Measurements from ENCODE around the gene TNFSF11.

TNFSF11 gene

DNA sequence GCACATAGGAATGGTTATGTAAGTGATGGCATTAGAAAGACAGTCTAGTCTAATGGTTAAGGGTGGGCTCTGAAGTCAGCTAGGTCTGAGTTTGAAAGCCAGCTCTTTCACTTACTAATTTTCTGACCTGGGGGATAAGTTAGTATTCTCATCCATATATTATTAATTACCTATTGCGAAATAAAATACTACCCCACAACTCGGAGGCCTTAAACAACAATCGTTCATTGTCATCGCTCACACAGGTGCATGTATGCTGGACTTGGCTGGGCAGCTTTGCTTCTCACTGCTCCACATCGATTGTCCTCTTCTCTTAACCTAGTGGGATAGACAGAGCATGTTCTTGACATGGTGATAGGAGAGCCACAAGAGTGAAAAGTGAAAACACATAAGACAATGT, 54.7 kb downstream of the TNFSF11 start:
- Histone ChIP-seq H3K27ac (ENCODE audit: low read depth in 2 of 2, low read length in 2 of 2) (no peak overlapping the region), H3K9me3 (ENCODE audit: control insufficient read depth in 2 of 2, low read length in 2 of 2) (no peaks in the 10 kb centered on the region), H3K27me3 (ENCODE audit: control insufficient read depth in 2 of 2, insufficient read depth in 2 of 2, low read length in 2 of 2) (no peaks in the 10 kb centered on the region), H3K36me3 (ENCODE audit: control insufficient read depth in 2 of 2, insufficient read depth in 2 of 2, low read length in 2 of 2) (no peaks in the 10 kb centered on the region), H3K9ac (ENCODE audit: low read depth in 1 of 2, low read length in 2 of 2) (no peak overlapping the region), H3K4me1 (ENCODE audit: control insufficient read depth in 2 of 2, insufficient read depth in 2 of 2, low read length in 2 of 2) (no peaks in the 10 kb centered on the region), H3K4me3 (ENCODE audit: low read length in 2 of 2) (no peak overlapping the region)

DNA sequence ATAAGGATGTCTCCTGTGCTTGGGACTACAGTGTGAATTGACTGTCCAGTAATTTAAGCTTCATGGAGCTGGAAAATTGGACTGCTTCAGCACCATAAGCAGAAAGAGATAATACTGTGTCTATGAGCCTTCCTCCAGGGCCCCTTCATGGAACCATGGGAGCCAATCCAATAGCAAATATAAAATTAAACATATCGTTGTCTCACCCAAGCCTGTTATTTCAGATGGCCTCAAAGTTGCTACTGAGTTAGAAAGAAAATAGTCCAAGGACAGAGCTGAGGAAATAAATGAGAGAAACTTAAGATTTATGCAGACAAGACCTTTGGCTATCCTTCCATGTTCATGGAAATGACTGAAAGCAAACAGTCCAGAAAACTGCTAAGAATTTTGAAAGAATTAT, 57.2 kb downstream of the TNFSF11 start:
- no peak overlapping the region for H3K27ac ChIP-seq (ENCODE audit: low read depth in 2 of 2, low read length in 2 of 2)
- H3K27me3 ChIP-seq (ENCODE audit: control insufficient read depth in 2 of 2, insufficient read depth in 2 of 2, low read length in 2 of 2): no peaks in the 10 kb centered on the region
- no peaks in the 10 kb centered on the region for H3K36me3 ChIP-seq (ENCODE audit: control insufficient read depth in 2 of 2, insufficient read depth in 2 of 2, low read length in 2 of 2)
- no peaks in the 10 kb centered on the region for H3K9me3 ChIP-seq (ENCODE audit: control insufficient read depth in 2 of 2, low read length in 2 of 2)
- H3K9ac ChIP-seq (ENCODE audit: low read depth in 1 of 2, low read length in 2 of 2): no peak overlapping the region
- no peak overlapping the region for H3K4me3 ChIP-seq (ENCODE audit: low read length in 2 of 2)
- H3K4me1 ChIP-seq (ENCODE audit: control insufficient read depth in 2 of 2, insufficient read depth in 2 of 2, low read length in 2 of 2): no peaks in the 10 kb centered on the region

DNA sequence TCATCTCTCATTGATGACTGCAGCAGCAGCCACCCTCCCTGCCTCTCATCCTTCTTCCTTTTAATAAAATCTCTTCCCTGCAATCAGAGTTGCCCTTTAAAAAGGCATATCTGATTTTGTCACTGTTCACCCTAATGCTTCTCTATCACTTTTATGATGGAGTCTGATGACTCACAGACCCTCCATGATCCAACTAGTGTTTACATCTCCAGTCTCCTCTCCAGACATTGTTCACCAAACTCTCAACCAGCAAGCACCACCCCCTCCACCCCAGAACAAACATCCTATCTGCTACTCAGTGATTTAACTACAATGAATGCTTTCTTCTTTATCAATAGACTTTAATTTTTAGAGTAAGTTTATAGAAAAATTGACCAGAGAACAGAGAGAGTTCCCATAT, 59.5 kb downstream of the TNFSF11 start:
- H3K9ac ChIP-seq (ENCODE audit: low read depth in 1 of 2, low read length in 2 of 2): no peak overlapping the region
- H3K4me3 ChIP-seq (ENCODE audit: low read length in 2 of 2): no peak overlapping the region
- no peaks in the 10 kb centered on the region for H3K9me3 ChIP-seq (ENCODE audit: control insufficient read depth in 2 of 2, low read length in 2 of 2)
- no peak overlapping the region for H3K27ac ChIP-seq (ENCODE audit: low read depth in 2 of 2, low read length in 2 of 2)
- H3K36me3 ChIP-seq (ENCODE audit: control insufficient read depth in 2 of 2, insufficient read depth in 2 of 2, low read length in 2 of 2): no peaks in the 10 kb centered on the region
- no peaks in the 10 kb centered on the region for H3K4me1 ChIP-seq (ENCODE audit: control insufficient read depth in 2 of 2, insufficient read depth in 2 of 2, low read length in 2 of 2)
- H3K27me3 ChIP-seq (ENCODE audit: control insufficient read depth in 2 of 2, insufficient read depth in 2 of 2, low read length in 2 of 2): no peaks in the 10 kb centered on the region

DNA sequence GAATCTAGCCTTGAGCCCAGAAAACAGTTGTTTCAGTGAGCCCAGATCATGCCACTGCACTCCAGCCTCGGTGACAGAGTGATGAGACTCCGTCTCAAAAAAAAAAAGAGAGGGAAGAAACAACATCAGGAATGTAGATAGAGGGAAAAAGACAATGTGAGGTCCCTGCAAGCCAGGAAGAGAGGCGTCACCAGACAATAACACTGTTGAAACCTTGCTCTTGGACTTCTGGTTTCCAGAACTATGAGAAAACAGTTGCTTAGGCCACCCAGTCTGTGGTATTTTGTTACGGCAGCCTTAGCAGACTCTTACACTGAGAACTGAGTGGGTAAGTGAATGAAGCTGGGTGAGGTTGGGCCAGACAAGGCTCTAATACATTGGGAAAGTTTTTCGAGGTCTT, 64.1 kb downstream of the TNFSF11 start:
- peaks cover 0 to 2% of the 10 kb centered on the region in 2 donors for H3K9me3 ChIP-seq (ENCODE audit: control insufficient read depth in 2 of 2, low read length in 2 of 2)

DNA sequence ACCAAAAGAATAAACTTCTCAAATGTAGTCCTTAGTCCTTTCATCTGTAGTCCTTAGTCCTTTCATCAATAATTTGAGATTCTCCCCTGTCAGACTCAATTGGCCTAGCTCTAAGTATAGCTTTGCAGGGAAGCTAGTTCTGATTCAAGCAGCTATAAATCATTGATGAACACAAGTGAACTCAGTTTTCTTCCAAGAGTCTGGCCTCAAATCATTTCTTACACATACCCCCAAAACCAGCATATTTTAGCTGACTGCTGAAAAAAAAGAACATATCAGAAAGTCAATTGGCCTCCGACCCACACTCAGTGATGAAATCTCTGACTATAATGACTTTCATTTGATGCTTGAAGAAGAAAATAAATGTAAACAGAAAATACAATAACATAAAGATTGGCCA, 64.9 kb downstream of the TNFSF11 start:
- no peaks in the 10 kb centered on the region for H3K4me1 ChIP-seq (ENCODE audit: control insufficient read depth in 2 of 2, insufficient read depth in 2 of 2, low read length in 2 of 2)
- H3K27me3 ChIP-seq (ENCODE audit: control insufficient read depth in 2 of 2, insufficient read depth in 2 of 2, low read length in 2 of 2): no peaks in the 10 kb centered on the region
- H3K36me3 ChIP-seq (ENCODE audit: control insufficient read depth in 2 of 2, insufficient read depth in 2 of 2, low read length in 2 of 2): no peaks in the 10 kb centered on the region
- no peak overlapping the region for H3K4me3 ChIP-seq (ENCODE audit: low read length in 2 of 2)
- H3K27ac ChIP-seq (ENCODE audit: low read depth in 2 of 2, low read length in 2 of 2): no peak overlapping the region
- H3K9me3 ChIP-seq (ENCODE audit: control insufficient read depth in 2 of 2, low read length in 2 of 2): peaks cover 0 to 2% of the 10 kb centered on the region in 2 donors
- no peak overlapping the region for H3K9ac ChIP-seq (ENCODE audit: low read depth in 1 of 2, low read length in 2 of 2)

More for the DNA sequence above, 64.1 kb downstream of the TNFSF11 start:
- no peak overlapping the region for H3K9ac ChIP-seq (ENCODE audit: low read depth in 1 of 2, low read length in 2 of 2)
- no peaks in the 10 kb centered on the region for H3K27me3 ChIP-seq (ENCODE audit: control insufficient read depth in 2 of 2, insufficient read depth in 2 of 2, low read length in 2 of 2)
- H3K4me3 ChIP-seq (ENCODE audit: low read length in 2 of 2): no peak overlapping the region
- H3K4me1 ChIP-seq (ENCODE audit: control insufficient read depth in 2 of 2, insufficient read depth in 2 of 2, low read length in 2 of 2): no peaks in the 10 kb centered on the region
- H3K27ac ChIP-seq (ENCODE audit: low read depth in 2 of 2, low read length in 2 of 2): no peak overlapping the region
- no peaks in the 10 kb centered on the region for H3K36me3 ChIP-seq (ENCODE audit: control insufficient read depth in 2 of 2, insufficient read depth in 2 of 2, low read length in 2 of 2)

DNA sequence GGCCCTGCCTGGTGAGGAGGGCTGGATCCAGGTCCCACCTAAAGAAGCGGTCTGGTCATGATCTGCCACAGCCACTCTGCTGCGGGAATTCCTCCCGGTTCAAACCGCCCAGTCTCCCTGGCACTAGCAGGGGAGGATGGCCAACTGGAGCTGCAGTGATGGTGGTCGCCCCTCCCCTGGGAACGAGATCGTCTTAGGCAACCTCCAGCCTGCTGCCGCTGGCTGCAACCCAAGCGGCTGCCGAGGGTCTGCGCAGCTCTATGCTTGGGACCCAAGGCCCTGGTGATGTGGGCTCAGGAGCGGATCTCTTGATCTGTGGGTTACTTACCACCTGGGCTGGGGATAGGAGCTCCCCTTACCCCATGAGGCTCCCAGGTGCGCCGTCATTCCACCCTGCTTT, 69.1 kb downstream of the TNFSF11 start:
- Histone ChIP-seq H3K9me3 (ENCODE audit: control insufficient read depth in 2 of 2, low read length in 2 of 2) (peaks cover 0 to 2% of the 10 kb centered on the region in 2 donors), H3K4me1 (ENCODE audit: control insufficient read depth in 2 of 2, insufficient read depth in 2 of 2, low read length in 2 of 2) (no peaks in the 10 kb centered on the region), H3K27ac (ENCODE audit: low read depth in 2 of 2, low read length in 2 of 2) (no peak overlapping the region), H3K27me3 (ENCODE audit: control insufficient read depth in 2 of 2, insufficient read depth in 2 of 2, low read length in 2 of 2) (no peaks in the 10 kb centered on the region), H3K9ac (ENCODE audit: low read depth in 1 of 2, low read length in 2 of 2) (no peak overlapping the region), H3K36me3 (ENCODE audit: control insufficient read depth in 2 of 2, insufficient read depth in 2 of 2, low read length in 2 of 2) (no peaks in the 10 kb centered on the region), H3K4me3 (ENCODE audit: low read length in 2 of 2) (no peak overlapping the region)

DNA sequence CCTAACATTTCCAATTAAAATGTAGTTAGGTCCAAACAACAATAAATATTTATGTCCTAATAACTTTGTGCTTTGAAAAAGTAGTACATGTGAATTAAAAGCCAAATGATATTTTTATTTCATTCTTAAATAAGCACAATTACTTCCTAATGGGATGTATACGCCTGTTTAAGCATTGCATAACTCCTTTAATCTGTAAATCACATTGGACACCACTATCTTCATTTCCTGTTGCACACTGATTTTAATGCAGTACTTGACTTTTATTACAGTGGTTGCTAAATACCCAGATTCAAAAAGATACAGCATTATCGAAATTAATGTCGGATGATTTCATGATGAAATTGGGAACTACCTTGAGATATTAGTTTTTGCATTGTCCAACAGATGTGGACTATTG, 70.9 kb downstream of the TNFSF11 start:
- peaks cover 0 to 2% of the 10 kb centered on the region in 2 donors for H3K9me3 ChIP-seq (ENCODE audit: control insufficient read depth in 2 of 2, low read length in 2 of 2)
- H3K9ac ChIP-seq (ENCODE audit: low read depth in 1 of 2, low read length in 2 of 2): no peak overlapping the region
- H3K4me1 ChIP-seq (ENCODE audit: control insufficient read depth in 2 of 2, insufficient read depth in 2 of 2, low read length in 2 of 2): no peaks in the 10 kb centered on the region
- no peaks in the 10 kb centered on the region for H3K27me3 ChIP-seq (ENCODE audit: control insufficient read depth in 2 of 2, insufficient read depth in 2 of 2, low read length in 2 of 2)
- no peaks in the 10 kb centered on the region for H3K36me3 ChIP-seq (ENCODE audit: control insufficient read depth in 2 of 2, insufficient read depth in 2 of 2, low read length in 2 of 2)
- H3K4me3 ChIP-seq (ENCODE audit: low read length in 2 of 2): no peak overlapping the region
- H3K27ac ChIP-seq (ENCODE audit: low read depth in 2 of 2, low read length in 2 of 2): no peak overlapping the region

DNA sequence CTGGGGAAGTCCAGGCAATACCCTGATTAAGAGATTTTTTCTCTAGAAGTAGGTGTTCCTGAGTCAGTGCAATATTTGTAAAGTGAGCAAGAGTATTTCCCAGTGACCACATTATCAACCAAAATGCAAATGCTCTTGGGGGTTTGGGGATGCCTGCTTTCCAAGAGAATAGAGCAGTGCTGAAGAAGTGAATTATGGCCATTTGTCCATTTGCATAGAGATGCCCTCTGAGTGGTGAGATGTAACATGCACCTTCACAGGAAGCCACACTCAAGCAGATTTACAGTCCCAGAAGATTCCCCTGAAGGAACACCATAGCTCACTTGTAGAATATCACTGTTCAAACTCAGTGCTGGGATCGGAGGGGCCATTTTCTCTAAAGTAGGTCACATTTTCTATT, 71.8 kb downstream of the TNFSF11 start:
- Histone ChIP-seq H3K4me1 (ENCODE audit: control insufficient read depth in 2 of 2, insufficient read depth in 2 of 2, low read length in 2 of 2) (no peaks in the 10 kb centered on the region), H3K27ac (ENCODE audit: low read depth in 2 of 2, low read length in 2 of 2) (no peak overlapping the region), H3K4me3 (ENCODE audit: low read length in 2 of 2) (no peak overlapping the region), H3K9me3 (ENCODE audit: control insufficient read depth in 2 of 2, low read length in 2 of 2) (no peaks in the 10 kb centered on the region), H3K27me3 (ENCODE audit: control insufficient read depth in 2 of 2, insufficient read depth in 2 of 2, low read length in 2 of 2) (no peaks in the 10 kb centered on the region), H3K9ac (ENCODE audit: low read depth in 1 of 2, low read length in 2 of 2) (no peak overlapping the region), H3K36me3 (ENCODE audit: control insufficient read depth in 2 of 2, insufficient read depth in 2 of 2, low read length in 2 of 2) (no peaks in the 10 kb centered on the region)

DNA sequence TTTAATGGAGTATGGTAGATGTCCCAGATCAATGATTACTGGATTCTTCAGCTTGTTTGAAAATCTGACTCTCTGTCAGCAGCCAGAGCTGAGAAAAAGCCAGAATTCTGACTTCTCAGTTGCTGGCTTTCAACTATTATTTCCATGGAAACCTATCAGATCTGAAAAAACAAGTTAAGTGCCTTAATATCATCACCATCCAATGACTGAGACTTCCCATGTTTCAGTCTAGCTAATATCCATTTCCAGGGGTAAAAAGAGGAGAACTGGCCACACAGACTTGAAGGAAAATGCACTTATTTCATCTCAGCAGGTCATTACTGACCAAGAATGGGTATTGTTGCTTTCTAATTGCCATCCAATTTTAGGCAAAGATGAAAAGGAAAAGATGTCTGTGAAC, 75.2 kb downstream of the TNFSF11 start:
- H3K9ac ChIP-seq (ENCODE audit: low read depth in 1 of 2, low read length in 2 of 2): no peak overlapping the region

DNA sequence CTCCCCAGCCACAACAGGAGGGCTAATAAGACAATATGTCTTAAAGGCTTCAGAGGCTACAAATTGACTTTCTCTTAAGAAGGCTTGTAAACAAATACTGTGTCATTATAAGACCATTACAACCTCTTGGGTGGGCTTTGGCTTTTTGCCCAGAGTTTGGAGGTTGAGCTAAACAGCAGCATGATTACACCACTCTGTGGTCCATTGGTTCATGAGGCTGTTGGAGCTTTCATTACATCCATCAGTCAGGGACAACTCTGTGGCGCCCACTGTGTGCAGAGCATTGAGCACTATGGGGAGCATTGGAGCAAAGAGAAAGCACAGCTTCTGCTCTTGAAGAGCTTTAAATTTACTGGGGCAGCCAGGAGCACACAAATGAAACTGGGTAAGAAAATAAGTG, 75.9 kb downstream of the TNFSF11 start:
- no peaks in the 10 kb centered on the region for H3K27me3 ChIP-seq (ENCODE audit: control insufficient read depth in 2 of 2, insufficient read depth in 2 of 2, low read length in 2 of 2)
- H3K27ac ChIP-seq (ENCODE audit: low read depth in 2 of 2, low read length in 2 of 2): no peak overlapping the region
- H3K9me3 ChIP-seq (ENCODE audit: control insufficient read depth in 2 of 2, low read length in 2 of 2): no peaks in the 10 kb centered on the region
- H3K4me3 ChIP-seq (ENCODE audit: low read length in 2 of 2): no peak overlapping the region
- no peak overlapping the region for H3K9ac ChIP-seq (ENCODE audit: low read depth in 1 of 2, low read length in 2 of 2)
- no peaks in the 10 kb centered on the region for H3K36me3 ChIP-seq (ENCODE audit: control insufficient read depth in 2 of 2, insufficient read depth in 2 of 2, low read length in 2 of 2)
- H3K4me1 ChIP-seq (ENCODE audit: control insufficient read depth in 2 of 2, insufficient read depth in 2 of 2, low read length in 2 of 2): no peaks in the 10 kb centered on the region

More for the DNA sequence above, 75.2 kb downstream of the TNFSF11 start:
- Histone ChIP-seq H3K27me3 (ENCODE audit: control insufficient read depth in 2 of 2, insufficient read depth in 2 of 2, low read length in 2 of 2) (no peaks in the 10 kb centered on the region), H3K27ac (ENCODE audit: low read depth in 2 of 2, low read length in 2 of 2) (no peak overlapping the region), H3K4me3 (ENCODE audit: low read length in 2 of 2) (no peak overlapping the region), H3K4me1 (ENCODE audit: control insufficient read depth in 2 of 2, insufficient read depth in 2 of 2, low read length in 2 of 2) (no peaks in the 10 kb centered on the region), H3K36me3 (ENCODE audit: control insufficient read depth in 2 of 2, insufficient read depth in 2 of 2, low read length in 2 of 2) (no peaks in the 10 kb centered on the region), H3K9me3 (ENCODE audit: control insufficient read depth in 2 of 2, low read length in 2 of 2) (no peaks in the 10 kb centered on the region)

DNA sequence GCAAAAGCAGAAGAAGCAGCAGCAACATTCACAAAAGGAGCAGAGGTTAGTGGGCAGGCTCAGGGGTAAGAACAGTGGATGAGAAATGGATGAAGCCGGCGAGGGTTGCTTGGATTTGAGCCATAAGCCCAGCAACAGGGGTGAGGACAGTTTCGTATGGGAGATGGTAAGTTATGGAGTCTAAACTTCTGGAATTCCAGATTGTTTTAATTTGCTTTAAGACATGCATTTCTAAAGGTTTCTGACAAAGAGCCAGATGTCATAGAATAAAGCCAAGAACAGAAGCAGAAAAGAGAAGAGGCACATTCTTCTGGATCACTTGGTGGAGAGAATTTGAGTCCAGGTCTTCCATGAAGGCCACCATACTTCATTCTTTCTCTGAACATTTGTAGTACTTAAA, 76.6 kb downstream of the TNFSF11 start:
- no peaks in the 10 kb centered on the region for H3K9me3 ChIP-seq (ENCODE audit: control insufficient read depth in 2 of 2, low read length in 2 of 2)
- no peak overlapping the region for H3K9ac ChIP-seq (ENCODE audit: low read depth in 1 of 2, low read length in 2 of 2)
- no peaks in the 10 kb centered on the region for H3K27me3 ChIP-seq (ENCODE audit: control insufficient read depth in 2 of 2, insufficient read depth in 2 of 2, low read length in 2 of 2)
- H3K27ac ChIP-seq (ENCODE audit: low read depth in 2 of 2, low read length in 2 of 2): no peak overlapping the region
- no peaks in the 10 kb centered on the region for H3K4me1 ChIP-seq (ENCODE audit: control insufficient read depth in 2 of 2, insufficient read depth in 2 of 2, low read length in 2 of 2)
- H3K36me3 ChIP-seq (ENCODE audit: control insufficient read depth in 2 of 2, insufficient read depth in 2 of 2, low read length in 2 of 2): no peaks in the 10 kb centered on the region
- no peak overlapping the region for H3K4me3 ChIP-seq (ENCODE audit: low read length in 2 of 2)

Data from mucosa of rectum (tissue), 2 donors.